CD4-positive, alpha-beta T cell treated with Interleukin-4 for 1 hour (primary cell): ENCODE measurements around the gene ATG7.

ENCODE experiments used
- DNase-seq, 2 donors: peaks; one replicate each; pipeline ENCODE4 v3.0.0-alpha.2; 2020 to 2022

The ATG7 gene

GRCh38 chr3:11271986-11272904, at the start of gene ATG7:
ATG7 (plus strand) TSS chr3:11272397; CDS start chr3:11298696, 26,299 bp downstream.
- peak; percentile 97 to 98 for DNase-seq

- no peak for DNase-seq
Observed at GRCh38 chr3:11224010-11224409, 48.2 kb upstream of the ATG7 start.

GRCh38 chr3:11224870-11225229, 47.3 kb upstream of the ATG7 start:
- DNase-seq = no peak

GRCh38 chr3:11226042-11226370, 46.2 kb upstream of the ATG7 start:
- DNase-seq = no peak

- no peak for DNase-seq
Observed at GRCh38 chr3:11228041-11228440, 44.2 kb upstream of the ATG7 start.

GRCh38 chr3:11230125-11230524, 42.1 kb upstream of the ATG7 start:
- DNase-seq = no peak

GRCh38 chr3:11230832-11231231, 41.4 kb upstream of the ATG7 start:
- no peak for DNase-seq

- no peak for DNase-seq
Observed at GRCh38 chr3:11235385-11235784, 36.8 kb upstream of the ATG7 start.

- peak; percentile 75 to 77 for DNase-seq
Observed at GRCh38 chr3:11236588-11237461, 35.4 kb upstream of the ATG7 start.

GRCh38 chr3:11238060-11238459, 34.1 kb upstream of the ATG7 start:
- DNase-seq = no peak

- no peak for DNase-seq
Observed at GRCh38 chr3:11238880-11239279, 33.3 kb upstream of the ATG7 start.

GRCh38 chr3:11239796-11240195, 32.4 kb upstream of the ATG7 start:
- no peak for DNase-seq

GRCh38 chr3:11240496-11240895, 31.7 kb upstream of the ATG7 start:
- DNase-seq = no peak

- DNase-seq = no peak
Observed at GRCh38 chr3:11244121-11244677, 28.0 kb upstream of the ATG7 start.

- no peak for DNase-seq
Observed at GRCh38 chr3:11245276-11245675, 26.9 kb upstream of the ATG7 start.

GRCh38 chr3:11245827-11246662, 26.2 kb upstream of the ATG7 start:
- DNase-seq = no peak

- no peak for DNase-seq
Observed at GRCh38 chr3:11246663-11246970, 25.6 kb upstream of the ATG7 start.

GRCh38 chr3:11247362-11247761, 24.8 kb upstream of the ATG7 start:
- DNase-seq = no peak

GRCh38 chr3:11248596-11248995, 23.6 kb upstream of the ATG7 start:
- DNase-seq = no peak

GRCh38 chr3:11250902-11251806, 21.0 kb upstream of the ATG7 start:
- DNase-seq = peak in 1 of 2 donors; percentile 53

GRCh38 chr3:11251807-11252176, 20.4 kb upstream of the ATG7 start:
- DNase-seq = no peak

- DNase-seq = no peak
Observed at GRCh38 chr3:11254876-11255275, 17.3 kb upstream of the ATG7 start.
